ENCODE data around the gene CA10.

GRCh38 chr17:51891936-51892335 lies 266.6 kb downstream of the CA10 start:
- no peak for TF ChIP-seq EZH2 (IDR thresholded peaks at IDR 0.05; ENCODE audit: low read depth)
- no peak for TF ChIP-seq CTCF (conservative IDR thresholded peaks at IDR 0.05)

All from PC-9 (cell line).